ENCODE data around the gene SART3. TPM values are rescaled to one million over a fixed set of nuclear protein-coding genes. Genes with fewer than 3 reads are reported as not detected.

SART3 gene
- total and polyA plus RNA-seq, 11 donors: 13.3 to 33.2 (median 24.0) TPM

GRCh38 chr12:108589028-108589839 lies 28.3 kb upstream of the SART3 start:
- ATAC-seq (peak in 3 of 4 donors; percentile 14 to 58 (median 36)), DNase-seq (peak in 1 of 5 donors; percentile 36)
- no peaks in the 10 kb centered on the region for H3K27me3 ChIP-seq
- H3K9me3 ChIP-seq: no peaks in the 10 kb centered on the region
- no peak overlapping the region for H3K27ac ChIP-seq
- H3K4me1 ChIP-seq: peaks cover 0 to 14% (median 0%) of the 10 kb centered on the region in 12 donors
- no peak overlapping the region for H3K4me3 ChIP-seq
- WGBS, 4 donors: 47 to 64% (median 51%) methylated on average over 11 to 15 of the region's 15 CpGs
- H3K36me3 ChIP-seq: no peaks in the 10 kb centered on the region
- intact Hi-C loops (cut with DNase I): no loop called here
- no peak for TF ChIP-seq POLR2A (IDR thresholded peaks at IDR 0.05)

GRCh38 chr12:108587826-108588225 lies 26.9 kb upstream of the SART3 start:
- TF ChIP-seq POLR2A (IDR thresholded peaks at IDR 0.05) (no peak), CTCF (IDR thresholded peaks at IDR 0.05) (no peak)
- H3K27ac ChIP-seq: no peak overlapping the region
- peak in 2 of 4 donors; percentile 31 to 45 for ATAC-seq

GRCh38 chr12:108586306-108586705 lies 25.3 kb upstream of the SART3 start:
- WGBS, 4 donors: 91 to 93% (median 91%) methylated on average over 11 of the region's 11 CpGs
- intact Hi-C loops (cut with DNase I): no loop called here
- H3K27ac ChIP-seq: no peak overlapping the region
- H3K9me3 ChIP-seq: no peaks in the 10 kb centered on the region
- DNase-seq (peak in 1 of 5 donors; percentile 23), ATAC-seq (no peak)
- no peaks in the 10 kb centered on the region for H3K27me3 ChIP-seq
- H3K36me3 ChIP-seq: no peaks in the 10 kb centered on the region
- H3K4me1 ChIP-seq: peaks cover 0 to 20% (median 0%) of the 10 kb centered on the region in 12 donors
- TF ChIP-seq CTCF (IDR thresholded peaks at IDR 0.05) (no peak), POLR2A (IDR thresholded peaks at IDR 0.05) (no peak)
- H3K4me3 ChIP-seq: no peak overlapping the region

More at GRCh38 chr12:108587826-108588225, 26.9 kb upstream of the SART3 start:
- Histone ChIP-seq H3K36me3 (no peaks in the 10 kb centered on the region), H3K4me3 (no peak overlapping the region), H3K9me3 (no peaks in the 10 kb centered on the region), H3K27me3 (no peaks in the 10 kb centered on the region), H3K4me1 (peaks cover 0 to 20% (median 0%) of the 10 kb centered on the region in 12 donors)
- DNase-seq: peak in 1 of 5 donors; percentile 26
- 67 to 81% (median 73%) methylated on average over 4 of the region's 4 CpGs for WGBS, 4 donors
- intact Hi-C loops (cut with DNase I): no loop called here

- Histone ChIP-seq H3K27me3 (no peaks in the 10 kb centered on the region), H3K36me3 (no peaks in the 10 kb centered on the region), H3K9me3 (no peaks in the 10 kb centered on the region), H3K4me1 (peaks cover 0 to 22% (median 0%) of the 10 kb centered on the region in 12 donors), H3K27ac (no peak overlapping the region), H3K4me3 (no peak overlapping the region)
- WGBS, 4 donors: 69 to 79% (median 73%) methylated on average over 4 of the region's 4 CpGs
- intact Hi-C loops (cut with DNase I): no loop called here
- DNase-seq: no peak
- TF ChIP-seq CTCF (IDR thresholded peaks at IDR 0.05): no peak
- TF ChIP-seq POLR2A (IDR thresholded peaks at IDR 0.05): no peak
- no peak for ATAC-seq
Measured at GRCh38 chr12:108585864-108586263, 24.9 kb upstream of the SART3 start.

Data from heart left ventricle (tissue), 16 donors.